ENCODE results near the gene FAXC. TPM values are rescaled to one million over a fixed set of nuclear protein-coding genes. Genes with fewer than 3 reads are reported as not detected.

Gene FAXC
- total and polyA plus RNA-seq, 2 of the 13 experiments (the other 11 are each of a cell fraction or from before 2014, with no cell fraction given), result 0.11 to 0.63 TPM

DNA sequence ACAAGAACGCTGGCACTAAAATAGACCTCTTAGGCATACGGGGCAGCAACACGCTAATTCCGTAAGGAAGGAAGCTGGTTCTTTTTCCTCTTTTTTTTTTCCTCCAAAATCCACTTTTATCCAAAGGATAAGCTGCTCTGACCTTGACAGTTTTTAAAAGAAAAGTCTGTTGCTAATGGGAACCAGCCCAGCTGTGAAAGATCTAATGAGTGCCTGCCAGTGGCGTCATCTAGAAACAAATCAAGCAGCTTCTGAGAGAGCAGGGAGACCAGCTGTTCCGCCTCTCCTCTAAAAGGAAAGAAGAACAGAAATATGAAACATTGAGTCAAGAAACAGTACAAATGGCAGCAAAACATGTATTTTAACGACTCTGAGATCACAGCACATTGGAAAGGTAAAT lies 78.6 kb downstream of the FAXC start:
- Histone ChIP-seq H3K4me3 (replicated peaks in 1 of 3; ENCODE audit: insufficient read depth in 1 of 3, low read depth in 2 of 3, low read length in 3 of 3) (no peak overlapping the region), H3K9ac (ENCODE audit: insufficient read depth, low read depth, low read length) (no peak overlapping the region), H3K9me3 (ENCODE audit: low read length) (no peaks in the 10 kb centered on the region), H2AFZ (ENCODE audit: low read length) (no peak overlapping the region), H3K27ac (ENCODE audit: extremely low read length, insufficient read depth, low read length) (no peak overlapping the region), H3K79me2 (ENCODE audit: insufficient read depth, low read length) (no peaks in the 10 kb centered on the region), H3K4me2 (ENCODE audit: low read depth, low read length) (no peak overlapping the region), H3K4me1 (ENCODE audit: insufficient read depth, low read length) (no peaks in the 10 kb centered on the region), H3K27me3 (ENCODE audit: control insufficient read depth in 1 of 2, insufficient read depth in 2 of 2, low read length in 2 of 2) (no peaks in the 10 kb centered on the region), H4K20me1 (ENCODE audit: insufficient read depth, low read length) (no peaks in the 10 kb centered on the region), H3K36me3 (replicated peaks in 1 of 2; ENCODE audit: control insufficient read depth in 1 of 2, insufficient read depth in 2 of 2, low read length in 2 of 2) (no peaks in the 10 kb centered on the region)
- POLR2A ChIA-PET, result no interaction called here
- in situ Hi-C loops (cut with HindIII; ENCODE audit: extremely low pct_ligation_motif_present, low pct_unique_long_range_greater_than_20kb) (no loop called here), intact Hi-C loops (cut with micrococcal nuclease; ENCODE audit: unreplicated experiment) (no loop called here)
- no peak for DNase-seq (ENCODE audit: low spot score)
- no peak for TF ChIP-seq IRF2 (CRISPR knock-in tag; IDR thresholded peaks at IDR 0.05)
- TF ChIP-seq DNMT1 (CRISPR knock-in tag; IDR thresholded peaks at IDR 0.05), result no peak
- no peak for TF ChIP-seq ZNF180 (CRISPR knock-in tag; IDR thresholded peaks at IDR 0.05; ENCODE audit: borderline replicate concordance, low read depth)
- TF ChIP-seq TEAD2 (CRISPR knock-in tag; IDR thresholded peaks at IDR 0.05), result no peak
- TF ChIP-seq, protein P1, sequence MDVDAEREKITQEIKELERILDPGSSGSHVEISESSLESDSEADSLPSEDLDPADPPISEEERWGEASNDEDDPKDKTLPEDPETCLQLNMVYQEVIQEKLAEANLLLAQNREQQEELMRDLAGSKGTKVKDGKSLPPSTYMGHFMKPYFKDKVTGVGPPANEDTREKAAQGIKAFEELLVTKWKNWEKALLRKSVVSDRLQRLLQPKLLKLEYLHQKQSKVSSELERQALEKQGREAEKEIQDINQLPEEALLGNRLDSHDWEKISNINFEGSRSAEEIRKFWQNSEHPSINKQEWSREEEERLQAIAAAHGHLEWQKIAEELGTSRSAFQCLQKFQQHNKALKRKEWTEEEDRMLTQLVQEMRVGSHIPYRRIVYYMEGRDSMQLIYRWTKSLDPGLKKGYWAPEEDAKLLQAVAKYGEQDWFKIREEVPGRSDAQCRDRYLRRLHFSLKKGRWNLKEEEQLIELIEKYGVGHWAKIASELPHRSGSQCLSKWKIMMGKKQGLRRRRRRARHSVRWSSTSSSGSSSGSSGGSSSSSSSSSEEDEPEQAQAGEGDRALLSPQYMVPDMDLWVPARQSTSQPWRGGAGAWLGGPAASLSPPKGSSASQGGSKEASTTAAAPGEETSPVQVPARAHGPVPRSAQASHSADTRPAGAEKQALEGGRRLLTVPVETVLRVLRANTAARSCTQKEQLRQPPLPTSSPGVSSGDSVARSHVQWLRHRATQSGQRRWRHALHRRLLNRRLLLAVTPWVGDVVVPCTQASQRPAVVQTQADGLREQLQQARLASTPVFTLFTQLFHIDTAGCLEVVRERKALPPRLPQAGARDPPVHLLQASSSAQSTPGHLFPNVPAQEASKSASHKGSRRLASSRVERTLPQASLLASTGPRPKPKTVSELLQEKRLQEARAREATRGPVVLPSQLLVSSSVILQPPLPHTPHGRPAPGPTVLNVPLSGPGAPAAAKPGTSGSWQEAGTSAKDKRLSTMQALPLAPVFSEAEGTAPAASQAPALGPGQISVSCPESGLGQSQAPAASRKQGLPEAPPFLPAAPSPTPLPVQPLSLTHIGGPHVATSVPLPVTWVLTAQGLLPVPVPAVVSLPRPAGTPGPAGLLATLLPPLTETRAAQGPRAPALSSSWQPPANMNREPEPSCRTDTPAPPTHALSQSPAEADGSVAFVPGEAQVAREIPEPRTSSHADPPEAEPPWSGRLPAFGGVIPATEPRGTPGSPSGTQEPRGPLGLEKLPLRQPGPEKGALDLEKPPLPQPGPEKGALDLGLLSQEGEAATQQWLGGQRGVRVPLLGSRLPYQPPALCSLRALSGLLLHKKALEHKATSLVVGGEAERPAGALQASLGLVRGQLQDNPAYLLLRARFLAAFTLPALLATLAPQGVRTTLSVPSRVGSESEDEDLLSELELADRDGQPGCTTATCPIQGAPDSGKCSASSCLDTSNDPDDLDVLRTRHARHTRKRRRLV (CRISPR knock-in tag; IDR thresholded peaks at IDR 0.05), result no peak
- TF ChIP-seq STAG1 (CRISPR knock-in tag; IDR thresholded peaks at IDR 0.05), result no peak
- TF ChIP-seq, protein P2, sequence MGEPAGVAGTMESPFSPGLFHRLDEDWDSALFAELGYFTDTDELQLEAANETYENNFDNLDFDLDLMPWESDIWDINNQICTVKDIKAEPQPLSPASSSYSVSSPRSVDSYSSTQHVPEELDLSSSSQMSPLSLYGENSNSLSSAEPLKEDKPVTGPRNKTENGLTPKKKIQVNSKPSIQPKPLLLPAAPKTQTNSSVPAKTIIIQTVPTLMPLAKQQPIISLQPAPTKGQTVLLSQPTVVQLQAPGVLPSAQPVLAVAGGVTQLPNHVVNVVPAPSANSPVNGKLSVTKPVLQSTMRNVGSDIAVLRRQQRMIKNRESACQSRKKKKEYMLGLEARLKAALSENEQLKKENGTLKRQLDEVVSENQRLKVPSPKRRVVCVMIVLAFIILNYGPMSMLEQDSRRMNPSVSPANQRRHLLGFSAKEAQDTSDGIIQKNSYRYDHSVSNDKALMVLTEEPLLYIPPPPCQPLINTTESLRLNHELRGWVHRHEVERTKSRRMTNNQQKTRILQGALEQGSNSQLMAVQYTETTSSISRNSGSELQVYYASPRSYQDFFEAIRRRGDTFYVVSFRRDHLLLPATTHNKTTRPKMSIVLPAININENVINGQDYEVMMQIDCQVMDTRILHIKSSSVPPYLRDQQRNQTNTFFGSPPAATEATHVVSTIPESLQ (CRISPR knock-in tag; conservative IDR thresholded peaks at IDR 0.05), result no peak
- no peak for TF ChIP-seq RFXANK (CRISPR knock-in tag; IDR thresholded peaks at IDR 0.05)
- TF ChIP-seq GABPA (IDR thresholded peaks at IDR 0.05; ENCODE audit: low read depth, low read length), result no peak
- no peak for TF ChIP-seq GABPA (CRISPR knock-in tag; IDR thresholded peaks at IDR 0.05; ENCODE audit: low read depth)
- TF ChIP-seq RNF2 (conservative IDR thresholded peaks at IDR 0.05; ENCODE audit: low read depth), result no peak
- TF ChIP-seq, protein P3, sequence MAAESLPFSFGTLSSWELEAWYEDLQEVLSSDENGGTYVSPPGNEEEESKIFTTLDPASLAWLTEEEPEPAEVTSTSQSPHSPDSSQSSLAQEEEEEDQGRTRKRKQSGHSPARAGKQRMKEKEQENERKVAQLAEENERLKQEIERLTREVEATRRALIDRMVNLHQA (CRISPR knock-in tag; IDR thresholded peaks at IDR 0.05), result no peak
- no TSS peak for BruUV-seq (replicated peaks)
- ATAC-seq, result no peak
- 59% methylated on average over 7 of the region's 7 CpGs for WGBS (ENCODE audit: low lambda C conversion rate)
- CTCF ChIA-PET (ENCODE audit: low intra/inter-chr PET ratio, low total read pairs), result no interaction called here
- FAIRE-seq, result no peak
